Measurements from ENCODE around the gene BRI3BP.

- no peak for TF ChIP-seq CTCF (IDR thresholded peaks at IDR 0.05)
- TF ChIP-seq POLR2A (IDR thresholded peaks at IDR 0.05) = no peak
These were observed 71.8 kb downstream of the BRI3BP start, which contains the start of gene AACS for GRCh38 chr12:125065021-125065918.

All from lower leg skin (tissue), 3 donors.